ENCODE data around the gene ADISSP.

The ADISSP gene

DNA sequence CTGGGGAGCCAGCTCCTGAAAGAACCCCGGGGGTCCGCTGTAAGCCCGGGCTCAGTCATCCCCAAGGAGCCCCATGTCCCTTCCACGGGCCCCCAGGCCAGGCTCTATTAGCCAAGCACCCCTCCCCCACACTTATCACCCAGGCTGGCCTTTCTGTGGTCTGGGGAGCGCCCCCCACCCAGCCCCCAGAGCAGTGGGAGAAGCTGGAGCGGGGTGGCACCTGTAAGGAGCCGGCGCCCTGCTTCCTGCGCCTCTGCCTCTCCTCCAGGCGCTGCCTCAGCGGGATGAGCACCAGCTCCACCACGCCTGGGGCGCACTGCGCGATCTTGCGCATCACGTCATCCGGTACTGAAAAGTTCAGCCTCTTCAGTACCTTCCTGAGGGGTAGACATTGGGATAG is 11.4 kb upstream of the ADISSP start:
- DNase-seq, result no peak

DNA sequence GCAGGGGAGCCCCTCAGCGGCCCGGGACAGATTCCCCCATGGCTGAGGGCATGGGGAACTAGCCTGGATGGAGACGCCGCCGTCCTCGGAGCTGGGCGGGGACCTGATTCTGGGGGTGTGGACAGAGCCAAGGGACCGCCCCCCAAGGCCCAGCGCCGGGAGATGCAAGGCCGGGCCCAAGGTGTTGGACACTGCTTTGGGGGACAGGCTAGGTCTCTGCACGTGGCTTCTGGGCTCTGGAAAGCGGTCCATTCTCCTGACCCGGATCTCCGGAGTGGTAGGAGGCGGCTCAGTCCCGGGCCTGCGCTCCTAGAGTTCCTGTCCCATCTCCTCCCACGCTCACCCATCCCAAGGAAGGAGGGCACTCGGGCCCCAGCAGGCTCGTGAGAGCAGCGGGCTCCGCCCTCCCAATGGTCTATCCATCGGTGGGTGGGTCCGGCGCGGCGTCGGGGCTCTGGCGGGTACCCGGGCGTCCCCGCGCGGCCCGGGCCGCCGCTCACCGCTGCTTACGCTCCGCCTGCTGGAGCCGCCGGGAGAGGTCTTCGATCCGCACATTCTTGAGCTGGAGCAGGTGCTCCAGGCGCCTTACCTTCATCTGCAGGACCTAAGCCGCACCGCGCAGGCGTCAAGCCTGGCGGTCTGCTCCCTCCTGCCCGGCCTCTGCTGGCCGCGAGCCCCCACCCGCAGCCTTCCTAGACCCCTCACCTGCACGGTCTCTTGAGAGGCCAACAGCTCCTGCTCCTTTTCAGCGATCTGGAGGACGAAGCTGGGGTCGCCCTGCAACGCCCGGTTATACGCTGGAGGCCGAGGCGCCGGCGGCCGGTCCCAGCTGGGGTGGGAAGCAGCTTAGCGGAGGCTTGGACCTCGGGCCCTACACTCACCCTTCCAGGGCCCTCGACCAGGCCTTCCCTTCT is 10.4 kb upstream of the ADISSP start:
- DNase-seq, result peak; percentile 64

- peak; percentile 46 for DNase-seq
Observed at GRCh38 chr20:3777381-3777715, 9.8 kb upstream of the ADISSP start.

- DNase-seq, result no peak
Observed at GRCh38 chr20:3775457-3776108, 8.0 kb upstream of the ADISSP start.

GRCh38 chr20:3771552-3772058 is 4.1 kb upstream of the ADISSP start:
- no peak for DNase-seq

GRCh38 chr20:3768342-3769130 is 983 bp upstream of the ADISSP start:
- DNase-seq, result peak; percentile 86

- DNase-seq, result peak; percentile 43
Observed at GRCh38 chr20:3767110-3767426, 485 bp downstream of the ADISSP start.

GRCh38 chr20:3766422-3767109 is 987 bp downstream of the ADISSP start:
- DNase-seq, result no peak

GRCh38 chr20:3765171-3765882 is 2.2 kb downstream of the ADISSP start:
- no peak for DNase-seq

GRCh38 chr20:3764659-3765058 is 2.9 kb downstream of the ADISSP start:
- no peak for DNase-seq

GRCh38 chr20:3763671-3764601 is 3.6 kb downstream of the ADISSP start:
- no peak for DNase-seq

DNA sequence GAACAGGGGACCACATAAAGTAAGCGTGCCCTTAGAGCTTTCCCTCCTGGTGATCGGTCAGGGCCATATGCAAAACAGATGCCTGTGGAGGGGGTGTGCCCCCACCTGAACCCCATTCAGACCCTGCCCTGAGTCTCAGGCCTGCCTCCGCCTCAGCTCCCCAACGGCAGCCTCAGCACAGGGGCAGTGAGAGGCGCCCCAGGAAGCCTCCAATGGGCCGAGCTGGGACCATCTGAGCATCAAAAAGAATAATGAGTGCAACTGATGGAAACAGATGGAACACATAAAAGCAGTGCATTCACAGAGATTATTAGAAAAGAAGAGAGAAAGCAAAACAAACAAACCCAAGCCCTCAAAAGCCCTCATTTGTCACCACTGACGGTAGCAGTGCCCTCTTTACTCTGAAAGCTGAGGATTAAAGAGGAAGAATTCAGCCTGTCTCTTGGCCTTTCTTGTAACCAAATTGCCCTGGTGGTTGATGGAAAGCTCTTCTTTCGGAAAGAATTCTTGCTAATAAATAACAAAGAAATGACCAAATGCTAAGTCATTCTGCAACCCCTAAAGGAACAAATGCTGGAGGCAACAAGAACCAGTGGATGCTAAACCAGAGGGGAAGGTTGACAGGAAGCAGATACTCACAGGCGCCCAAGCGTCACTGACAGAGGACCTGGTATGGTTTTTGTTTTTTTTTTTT is 6.8 kb downstream of the ADISSP start:
- DNase-seq, result no peak

DNA sequence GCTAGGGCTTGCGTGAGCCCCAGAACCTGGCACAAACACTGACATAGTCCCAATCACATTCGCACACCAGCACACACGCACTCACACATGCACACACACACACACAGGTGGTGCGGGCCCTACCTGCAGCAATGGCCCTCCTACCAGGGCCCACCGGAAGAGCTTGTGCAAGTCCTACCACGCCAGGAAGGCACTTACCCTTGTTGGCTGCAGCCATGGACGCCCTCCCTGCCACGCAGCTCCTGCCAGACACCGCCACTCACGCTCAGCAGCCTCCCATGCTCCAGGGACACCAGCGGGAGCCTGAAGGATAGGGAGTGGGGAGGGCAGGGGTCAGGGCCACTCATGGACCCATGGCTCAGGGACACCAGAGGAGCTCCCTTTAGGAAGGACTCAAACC is 7.7 kb downstream of the ADISSP start:
- no peak for DNase-seq

DNA sequence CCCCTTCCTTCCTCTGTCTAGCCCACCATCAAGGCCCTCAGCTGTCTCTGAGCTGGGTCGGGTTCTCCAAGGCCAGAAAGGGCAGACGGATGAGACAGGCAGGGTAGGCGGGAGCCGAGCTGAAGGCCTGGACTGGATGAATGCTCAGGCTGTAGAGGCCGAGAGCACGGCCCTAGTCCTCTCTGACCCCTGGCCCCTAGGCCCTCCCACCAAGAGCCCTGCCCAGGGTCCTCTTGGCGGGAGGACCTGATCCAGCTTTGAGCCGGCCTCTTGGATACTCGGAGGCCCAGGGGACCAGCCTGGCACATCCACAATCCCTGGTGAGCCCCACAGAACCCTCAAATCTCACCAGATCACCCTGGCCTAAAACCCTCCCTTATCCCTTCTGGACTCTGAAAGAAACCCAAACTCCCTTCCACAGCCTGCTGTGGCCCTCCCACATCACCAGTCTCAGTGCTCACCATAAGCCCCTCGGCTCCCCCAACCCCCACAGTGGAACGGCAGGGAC is 8.2 kb downstream of the ADISSP start:
- DNase-seq, result no peak

- no peak for DNase-seq
Observed at GRCh38 chr20:3758566-3758965, 9.0 kb downstream of the ADISSP start.

- no peak for DNase-seq
Observed at GRCh38 chr20:3757268-3757667, 10.3 kb downstream of the ADISSP start.

- DNase-seq, result no peak
Observed at GRCh38 chr20:3755814-3756480, 11.6 kb downstream of the ADISSP start.

DNA sequence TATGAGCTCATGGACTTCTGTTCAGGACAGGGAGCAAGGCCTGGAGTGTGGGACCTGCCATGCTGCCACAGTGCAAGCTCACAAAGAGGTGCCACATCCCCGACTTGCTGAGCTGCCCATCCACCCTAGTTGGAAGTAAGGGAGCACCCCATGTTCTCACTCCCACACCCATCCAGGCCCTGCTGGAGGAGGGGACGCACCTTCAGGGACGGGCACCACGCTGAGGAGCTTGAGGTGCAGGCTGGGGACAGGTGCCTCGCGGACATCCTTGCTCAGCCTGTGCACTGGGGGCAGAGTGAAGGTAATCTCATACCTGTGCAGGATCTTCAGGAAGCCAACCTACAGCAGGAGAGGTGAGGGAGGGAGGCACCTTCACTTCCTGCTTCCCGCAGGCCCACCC is 12.3 kb downstream of the ADISSP start:
- DNase-seq, result no peak

- no peak for DNase-seq
Observed at GRCh38 chr20:3754276-3754630, 13.3 kb downstream of the ADISSP start.

All from CD4-positive, alpha-beta T cell treated with Interleukin-17A for 4 hours (primary cell).